ENCODE data around the gene INS. TPM values are rescaled to one million over a fixed set of nuclear protein-coding genes. Genes with fewer than 3 reads are reported as not detected.
"Not testable (repeated sequence)": the region's sequence is repeated elsewhere in the genome, so short reads cannot be mapped to it uniquely, and the experiment has no call there.

The INS gene
- total RNA-seq, 1 experiment from 2014 or later: not detected

GRCh38 chr11:2179516-2179915 is 18.5 kb upstream of the INS start:
- ChIA-PET CTCF (no interaction called here), POLR2A (ENCODE audit: low non-redundant PET) (no interaction called here)
- no peaks in the 10 kb centered on the region for H3K27me3 ChIP-seq (replicated peaks; ENCODE audit: insufficient read depth, low read depth, low read length, poor library complexity)
- H3K4me1 ChIP-seq (ENCODE audit: insufficient read depth, low read length, poor library complexity, severe bottlenecking): no peaks in the 10 kb centered on the region
- TF ChIP-seq CTCF (conservative IDR thresholded peaks at IDR 0.05; ENCODE audit: low read depth, low read length): no peak
- no peak for TF ChIP-seq EZH2 (IDR thresholded peaks at IDR 0.05; ENCODE audit: borderline replicate concordance, low read depth, low read length, poor library complexity, severe bottlenecking)
- no peaks in the 10 kb centered on the region for H3K9me3 ChIP-seq (ENCODE audit: low read depth, low read length, poor library complexity, severe bottlenecking)
- no peak for DNase-seq (ENCODE audit: low spot score)
- H3K4me3 ChIP-seq (ENCODE audit: low read depth, low read length, poor library complexity, severe bottlenecking): no peak overlapping the region
- H3K27ac ChIP-seq (ENCODE audit: low read depth, low read length, poor library complexity, severe bottlenecking): no peak overlapping the region
- no peaks in the 10 kb centered on the region for H3K36me3 ChIP-seq (ENCODE audit: insufficient read depth, low read length, poor library complexity, severe bottlenecking)
- intact Hi-C loops (cut with micrococcal nuclease; ENCODE audit: unreplicated experiment): no loop called here
- BruUV-seq (replicated peaks): no TSS peak

GRCh38 chr11:2178906-2179494 is 18.0 kb upstream of the INS start:
- ChIA-PET POLR2A (ENCODE audit: low non-redundant PET) (no interaction called here), CTCF (no interaction called here)
- no TSS peak for BruUV-seq (replicated peaks)
- Histone ChIP-seq H3K9me3 (ENCODE audit: low read depth, low read length, poor library complexity, severe bottlenecking) (no peaks in the 10 kb centered on the region), H3K27me3 (replicated peaks; ENCODE audit: insufficient read depth, low read depth, low read length, poor library complexity) (no peaks in the 10 kb centered on the region), H3K27ac (ENCODE audit: low read depth, low read length, poor library complexity, severe bottlenecking) (no peak overlapping the region), H3K4me3 (ENCODE audit: low read depth, low read length, poor library complexity, severe bottlenecking) (no peak overlapping the region), H3K4me1 (ENCODE audit: insufficient read depth, low read length, poor library complexity, severe bottlenecking) (no peaks in the 10 kb centered on the region), H3K36me3 (ENCODE audit: insufficient read depth, low read length, poor library complexity, severe bottlenecking) (no peaks in the 10 kb centered on the region)
- intact Hi-C loops (cut with micrococcal nuclease; ENCODE audit: unreplicated experiment): no loop called here
- peak; percentile 15 for DNase-seq (ENCODE audit: low spot score)
- TF ChIP-seq EZH2 (IDR thresholded peaks at IDR 0.05; ENCODE audit: borderline replicate concordance, low read depth, low read length, poor library complexity, severe bottlenecking) (no peak), CTCF (conservative IDR thresholded peaks at IDR 0.05; ENCODE audit: low read depth, low read length) (no peak)

GRCh38 chr11:2178055-2178773 is 17.2 kb upstream of the INS start:
- H3K36me3 ChIP-seq (ENCODE audit: insufficient read depth, low read length, poor library complexity, severe bottlenecking); intact Hi-C loops (cut with micrococcal nuclease; ENCODE audit: unreplicated experiment); CTCF ChIA-PET; POLR2A ChIA-PET (ENCODE audit: low non-redundant PET); BruUV-seq (replicated peaks); H3K27ac ChIP-seq (ENCODE audit: low read depth, low read length, poor library complexity, severe bottlenecking); H3K4me3 ChIP-seq (ENCODE audit: low read depth, low read length, poor library complexity, severe bottlenecking); H3K4me1 ChIP-seq (ENCODE audit: insufficient read depth, low read length, poor library complexity, severe bottlenecking); H3K27me3 ChIP-seq (replicated peaks; ENCODE audit: insufficient read depth, low read depth, low read length, poor library complexity); H3K9me3 ChIP-seq (ENCODE audit: low read depth, low read length, poor library complexity, severe bottlenecking); DNase-seq (ENCODE audit: low spot score): not testable (repeated sequence)

GRCh38 chr11:2177076-2177475 is 16.1 kb upstream of the INS start:
- Histone ChIP-seq H3K27me3 (replicated peaks; ENCODE audit: insufficient read depth, low read depth, low read length, poor library complexity) (no peaks in the 10 kb centered on the region), H3K4me1 (ENCODE audit: insufficient read depth, low read length, poor library complexity, severe bottlenecking) (no peaks in the 10 kb centered on the region), H3K27ac (ENCODE audit: low read depth, low read length, poor library complexity, severe bottlenecking) (no peak overlapping the region), H3K36me3 (ENCODE audit: insufficient read depth, low read length, poor library complexity, severe bottlenecking) (no peaks in the 10 kb centered on the region), H3K4me3 (ENCODE audit: low read depth, low read length, poor library complexity, severe bottlenecking) (no peak overlapping the region), H3K9me3 (ENCODE audit: low read depth, low read length, poor library complexity, severe bottlenecking) (no peaks in the 10 kb centered on the region)
- ChIA-PET CTCF (no interaction called here), POLR2A (ENCODE audit: low non-redundant PET) (no interaction called here)
- intact Hi-C loops (cut with micrococcal nuclease; ENCODE audit: unreplicated experiment): no loop called here
- DNase-seq (ENCODE audit: low spot score): no peak
- no peak for TF ChIP-seq EZH2 (IDR thresholded peaks at IDR 0.05; ENCODE audit: borderline replicate concordance, low read depth, low read length, poor library complexity, severe bottlenecking)
- no peak for TF ChIP-seq CTCF (conservative IDR thresholded peaks at IDR 0.05; ENCODE audit: low read depth, low read length)
- no TSS peak for BruUV-seq (replicated peaks)
